HG03045 (cell line): Measurements from ENCODE around the gene PRR20G.
"Not testable (repeated sequence)": the region's sequence is repeated elsewhere in the genome, so short reads cannot be mapped to it uniquely, and the experiment has no call there.

Source experiments
- ATAC-seq: cut with Tn5 transposase; IDR thresholded peaks from one replicate; pipeline ENCODE4 v1.9.1; 2021; ENCODE audit warnings: mild to moderate bottlenecking, moderate library complexity; ENCODE audit not compliant: unreplicated experiment

Gene PRR20G

DNA sequence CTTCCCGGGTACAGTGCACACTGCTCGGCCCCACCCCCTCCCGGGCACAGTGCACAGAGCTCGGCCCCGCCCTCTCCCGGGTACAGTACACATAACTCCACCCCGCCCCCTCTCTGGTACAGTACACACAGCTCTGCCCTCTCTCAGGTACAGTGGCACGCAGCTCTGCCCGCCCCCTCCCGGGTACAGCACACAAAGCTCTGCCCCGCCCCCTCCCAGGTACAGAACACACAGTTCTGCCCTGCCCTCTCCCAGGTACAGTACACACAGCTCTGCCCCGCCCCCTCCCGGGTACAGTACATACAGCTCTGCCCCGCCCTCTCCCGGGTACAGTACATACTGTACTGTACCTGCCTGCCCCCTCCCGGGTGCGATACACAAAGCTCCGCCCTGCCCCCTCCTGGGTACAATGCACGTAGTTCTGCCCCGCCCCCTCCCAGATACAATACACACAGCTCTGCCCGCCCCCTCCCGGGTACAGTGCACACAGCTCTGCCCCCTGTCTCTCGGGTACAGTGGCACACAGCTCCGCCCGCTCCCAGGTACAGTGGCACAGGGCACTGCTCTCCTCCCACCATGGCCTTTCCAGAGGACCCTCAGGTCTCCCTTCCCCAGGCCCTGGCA, 16.4 kb upstream of the PRR20G start:
- no peak for ATAC-seq

- ATAC-seq, result no peak
These were observed 11.4 kb upstream of the PRR20G start for GRCh38 chr3:127299276-127299675.

GRCh38 chr3:127296959-127297358, 9.1 kb upstream of the PRR20G start:
- ATAC-seq, result no peak

DNA sequence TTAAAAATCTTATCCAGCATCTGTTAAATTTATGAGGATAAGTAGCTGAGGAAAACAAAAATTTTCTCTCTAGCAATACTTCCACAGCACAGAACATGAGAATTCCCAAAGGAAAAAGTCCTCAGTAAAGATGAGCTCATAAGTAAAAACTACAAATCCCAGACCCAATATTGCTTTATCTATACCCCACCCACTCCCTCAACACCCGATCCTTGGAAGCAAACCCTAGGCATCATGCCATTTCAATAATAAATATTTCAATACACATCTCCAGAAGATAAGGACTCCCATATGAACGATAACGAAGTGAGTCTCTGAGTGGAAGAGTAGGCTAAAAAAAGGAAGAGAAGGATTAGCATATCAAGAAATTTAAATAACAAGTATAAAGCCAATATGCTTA, 8.3 kb upstream of the PRR20G start:
- ATAC-seq, result no peak

- ATAC-seq, result not testable (repeated sequence)
These were observed 5.8 kb upstream of the PRR20G start for GRCh38 chr3:127293650-127294049.

DNA sequence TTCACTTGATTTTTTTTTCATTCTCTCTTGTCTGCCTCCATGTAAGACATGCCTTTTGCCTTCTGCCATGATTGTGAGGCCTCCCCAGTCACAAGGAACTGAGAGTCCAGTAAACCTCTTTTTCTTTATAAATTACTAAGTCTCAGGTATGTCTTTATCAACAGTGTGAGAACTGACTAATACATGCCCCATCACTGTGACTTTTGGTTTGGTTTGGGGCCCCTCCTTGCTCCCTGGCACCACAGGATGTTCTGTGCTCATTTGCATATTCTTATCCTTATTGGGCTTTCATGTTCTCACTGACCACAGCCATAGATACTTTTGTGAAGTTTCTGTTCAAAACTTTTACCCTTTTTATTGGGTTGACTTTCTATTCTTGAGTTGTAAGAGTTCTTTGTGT, 3.8 kb upstream of the PRR20G start:
- ATAC-seq, result no peak

DNA sequence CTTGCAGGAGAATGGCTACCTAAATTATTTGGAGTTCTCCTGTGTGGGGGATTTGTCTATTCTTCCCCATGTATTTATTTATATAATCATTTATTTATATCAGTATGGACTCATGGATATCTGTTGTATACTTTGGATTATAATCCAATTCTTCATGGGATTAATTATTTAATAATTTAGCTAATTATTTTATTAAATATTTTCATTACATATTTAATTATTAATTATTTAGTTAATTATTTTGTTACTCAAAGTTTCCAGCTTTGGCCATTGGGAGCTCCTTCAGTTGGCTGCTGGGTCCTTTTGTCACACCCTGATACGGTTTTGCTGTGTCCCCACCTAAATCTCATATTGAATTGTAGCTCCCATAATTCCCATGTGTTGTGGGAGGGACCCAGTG, 3.3 kb upstream of the PRR20G start:
- no peak for ATAC-seq

DNA sequence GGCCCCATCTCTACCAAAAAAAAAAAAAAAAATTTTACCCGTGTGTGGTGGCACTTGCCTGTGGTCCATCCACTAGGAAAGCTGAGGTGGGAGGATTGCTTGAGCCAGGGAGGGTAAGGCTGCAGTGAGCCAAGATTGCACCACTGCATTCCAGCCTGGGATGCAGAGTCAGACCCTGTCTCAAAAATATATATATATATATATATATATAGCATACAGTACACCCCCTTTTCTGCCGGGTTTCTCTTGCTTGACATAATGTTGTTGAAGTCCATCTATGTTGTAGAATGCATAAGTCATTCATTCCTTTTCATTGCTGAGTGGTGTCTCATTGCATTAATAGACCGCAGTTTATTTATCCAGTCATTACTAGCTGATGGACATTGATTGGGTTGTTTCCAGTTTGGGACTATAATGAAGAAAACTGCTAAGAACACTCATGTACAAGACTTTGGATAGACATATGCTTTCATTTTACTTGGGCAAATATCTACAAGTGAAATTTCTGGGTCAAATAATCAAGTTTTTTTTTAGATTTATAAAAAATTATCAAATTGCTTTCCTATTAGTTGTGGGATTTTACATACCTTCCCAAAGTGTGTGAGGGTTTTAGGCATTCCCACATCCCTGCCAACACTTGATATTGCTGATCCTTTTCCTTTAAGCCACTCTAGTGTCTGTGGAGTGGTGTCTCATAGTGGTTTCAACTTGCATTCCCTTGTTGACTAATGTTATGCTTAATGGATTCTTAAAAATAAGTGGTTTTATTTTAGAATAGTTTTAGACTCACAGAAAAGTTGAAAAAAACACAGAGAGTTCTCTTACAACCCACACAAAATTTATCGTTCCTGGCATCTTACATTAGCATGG, 2.1 kb upstream of the PRR20G start:
- no peak for ATAC-seq

DNA sequence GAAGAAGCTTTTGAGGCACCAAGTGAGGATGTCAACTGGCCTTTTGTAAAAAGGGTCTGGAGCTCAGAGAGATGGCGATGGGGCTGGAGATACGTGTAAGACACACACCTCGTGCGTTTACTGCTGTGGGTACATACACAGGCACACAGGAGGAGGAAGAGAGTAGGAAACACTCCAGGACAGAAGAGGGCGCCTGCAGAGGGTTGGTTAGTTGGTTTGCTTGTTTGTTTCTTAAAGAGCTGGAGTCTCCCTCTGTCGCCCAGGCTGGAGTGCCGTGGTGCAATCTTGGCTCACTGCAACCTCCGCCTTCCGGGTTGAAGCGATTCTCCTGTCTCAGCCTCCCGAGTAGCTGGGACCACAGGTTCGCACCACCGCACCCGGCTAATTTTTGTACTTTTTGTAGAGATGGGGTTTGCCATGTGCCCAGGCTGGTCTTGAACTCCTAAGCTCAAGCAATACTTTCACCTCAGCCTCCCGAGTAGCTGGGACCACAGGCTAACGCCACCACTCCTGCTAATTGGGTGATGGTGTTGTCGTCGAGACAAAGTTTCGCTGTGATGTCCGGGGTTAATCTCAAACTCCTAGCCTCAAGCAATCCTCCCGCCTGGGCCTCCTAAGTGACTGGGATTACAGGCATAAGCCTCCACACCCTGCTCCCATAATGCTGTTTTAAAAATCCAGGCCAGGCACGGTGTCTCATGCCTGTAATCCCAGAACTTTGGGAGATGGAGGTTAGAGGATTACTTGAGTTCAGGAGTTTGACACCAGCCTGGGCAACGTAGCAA, 1.3 kb upstream of the PRR20G start:
- no peak for ATAC-seq

DNA sequence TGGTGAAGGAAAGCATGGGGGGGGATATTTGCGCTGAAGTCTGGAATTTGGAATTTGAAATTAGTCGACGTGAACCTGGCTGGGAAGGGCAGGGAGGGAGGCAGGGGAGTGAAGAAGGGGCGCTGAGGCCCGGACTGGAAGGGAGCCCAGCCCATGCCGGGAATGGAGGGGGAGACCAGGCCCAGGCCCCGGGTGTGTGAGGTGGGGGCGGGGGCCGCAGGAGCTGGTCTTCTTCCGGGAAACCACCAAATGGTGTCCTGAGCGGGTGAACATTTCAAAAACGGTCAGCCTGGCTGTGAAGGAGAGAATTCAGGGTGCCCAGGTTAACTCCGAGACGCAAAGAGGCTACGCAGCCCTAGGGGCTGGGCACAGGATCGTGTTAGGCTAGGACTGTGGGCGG, 497 bp upstream of the PRR20G start:
- no peak for ATAC-seq

DNA sequence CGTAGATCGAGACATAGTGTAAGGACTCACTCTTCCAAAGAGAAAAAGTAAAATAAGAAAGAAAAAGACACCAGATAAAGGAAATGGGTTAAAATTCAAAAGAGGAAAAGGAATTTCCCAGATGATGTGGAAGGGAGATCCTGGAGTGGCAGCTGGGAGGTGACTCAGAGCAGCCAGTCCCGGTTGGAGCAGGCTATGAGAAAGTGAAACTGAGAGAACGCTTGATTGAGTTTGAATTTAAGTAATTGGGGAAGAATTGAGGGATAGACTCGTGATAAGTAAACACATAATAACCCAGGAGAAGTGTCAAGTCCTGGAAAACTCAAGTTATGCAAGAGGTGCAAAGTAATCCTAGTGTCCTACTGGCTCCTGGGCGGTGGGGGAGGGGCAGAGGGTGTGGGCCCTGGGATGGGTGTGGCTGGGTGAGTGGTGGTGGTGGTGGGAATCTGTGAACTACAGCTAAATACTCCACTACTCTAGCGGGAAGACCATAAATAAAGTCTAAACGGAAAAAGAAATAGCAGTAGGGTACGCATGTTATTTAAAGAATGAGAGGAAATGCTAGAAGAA, 1.2 kb downstream of the PRR20G start:
- ATAC-seq, result no peak

DNA sequence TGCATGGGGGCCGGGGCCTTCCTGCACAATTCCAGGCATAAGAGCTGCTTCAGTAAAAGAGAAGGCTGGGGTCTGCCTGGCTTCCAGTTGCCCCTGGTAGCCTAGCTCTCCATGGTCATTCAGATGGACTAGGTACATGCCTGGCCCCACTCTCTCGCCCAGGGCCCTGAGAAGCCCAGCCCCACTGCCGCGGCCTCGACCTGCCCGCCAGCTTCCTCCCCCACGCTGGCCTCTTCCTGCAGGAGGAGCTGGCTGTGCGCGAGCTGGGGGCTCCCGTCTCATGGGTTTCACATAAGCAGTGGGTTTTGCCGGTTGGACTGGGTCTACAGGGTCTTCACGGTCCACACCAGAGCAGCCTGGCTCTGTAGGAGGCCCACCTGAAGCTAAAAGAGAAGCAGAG, 3.6 kb downstream of the PRR20G start:
- ATAC-seq, result no peak

DNA sequence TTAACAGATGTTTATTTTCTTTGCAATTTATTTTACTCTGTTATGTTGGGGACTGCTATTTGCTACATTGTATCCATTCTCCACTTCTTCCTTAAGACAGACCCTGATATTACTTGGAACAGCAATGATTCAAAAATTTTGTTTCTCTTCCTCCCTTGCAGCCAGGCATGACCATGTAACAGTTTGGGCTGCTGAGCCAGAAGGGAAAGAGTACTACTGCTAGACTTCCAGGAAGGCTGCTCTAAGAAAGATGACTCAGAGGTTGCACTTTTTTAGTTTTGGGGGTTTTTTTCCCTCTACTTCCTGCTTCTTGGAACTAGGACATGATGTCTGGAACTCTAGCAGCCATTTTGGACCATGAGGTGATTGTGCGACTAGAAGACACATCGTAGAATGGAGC, 10.3 kb downstream of the PRR20G start:
- ATAC-seq, result no peak

- no peak for ATAC-seq
These were observed 10.9 kb downstream of the PRR20G start for GRCh38 chr3:127276995-127277394.

DNA sequence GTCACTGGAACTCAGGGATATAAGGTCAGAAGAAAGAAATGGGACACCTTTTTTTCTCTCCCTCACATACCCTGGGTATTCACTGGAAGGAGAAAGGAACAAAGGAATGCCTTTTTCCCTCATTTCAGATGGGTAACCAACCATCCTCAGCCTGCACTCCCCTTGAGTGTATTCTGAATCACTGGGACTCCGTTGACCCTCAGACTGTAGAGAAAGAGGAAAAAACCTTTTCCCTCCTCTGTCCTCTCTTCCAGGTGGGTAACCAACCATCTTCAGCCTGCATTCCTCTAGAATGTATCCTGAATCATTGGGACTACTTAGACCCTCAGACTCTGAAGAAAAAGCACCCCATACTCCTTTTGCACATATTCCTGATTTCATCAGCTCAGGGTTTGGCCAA, 11.4 kb downstream of the PRR20G start:
- no peak for ATAC-seq

DNA sequence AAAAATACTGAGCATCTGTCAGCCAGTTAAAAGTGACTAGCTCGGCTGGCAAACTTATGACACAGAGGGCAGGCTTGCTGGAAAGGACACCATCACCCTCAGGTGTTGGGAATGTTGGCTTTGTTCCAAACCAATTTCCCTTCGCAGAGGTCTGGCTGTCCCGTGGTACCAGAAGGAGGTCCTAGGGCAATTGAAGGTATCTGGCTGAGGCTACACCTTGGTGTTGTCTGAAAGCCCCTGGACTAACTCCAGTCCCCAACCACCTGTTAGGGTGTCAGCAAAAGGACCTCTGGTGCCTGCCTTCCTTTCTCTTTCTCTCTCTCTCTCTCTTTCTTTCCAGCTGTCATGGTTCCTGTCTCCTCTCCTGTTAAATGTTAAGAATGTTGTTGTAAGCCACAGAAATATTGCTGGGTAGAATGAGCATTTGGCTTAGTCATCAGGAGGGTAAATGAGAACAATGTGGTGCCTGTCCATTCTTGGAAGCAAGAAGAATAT, 12.5 kb downstream of the PRR20G start:
- no peak for ATAC-seq

GRCh38 chr3:127274200-127274760, 13.6 kb downstream of the PRR20G start:
- no peak for ATAC-seq

DNA sequence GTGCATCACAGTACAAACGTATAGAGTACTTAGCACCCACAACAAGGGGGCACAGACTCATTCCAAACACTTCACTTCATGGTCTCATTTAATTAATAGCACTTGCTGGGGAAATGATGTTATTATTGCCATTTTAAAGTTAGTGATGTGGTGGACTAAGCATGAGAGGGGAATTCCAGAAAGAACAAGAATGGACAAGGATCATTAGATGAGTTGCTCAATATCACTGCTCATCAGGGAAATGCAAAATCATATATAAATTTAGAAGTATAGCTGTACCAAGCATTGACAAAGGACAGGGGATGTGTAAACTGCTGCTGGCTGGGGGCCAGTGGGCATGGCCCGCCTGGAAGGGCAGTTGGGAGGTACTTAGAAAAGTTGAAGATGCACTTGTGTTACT, 14.6 kb downstream of the PRR20G start:
- no peak for ATAC-seq

- no peak for ATAC-seq
These were observed 21.7 kb downstream of the PRR20G start for GRCh38 chr3:127266186-127266585.

DNA sequence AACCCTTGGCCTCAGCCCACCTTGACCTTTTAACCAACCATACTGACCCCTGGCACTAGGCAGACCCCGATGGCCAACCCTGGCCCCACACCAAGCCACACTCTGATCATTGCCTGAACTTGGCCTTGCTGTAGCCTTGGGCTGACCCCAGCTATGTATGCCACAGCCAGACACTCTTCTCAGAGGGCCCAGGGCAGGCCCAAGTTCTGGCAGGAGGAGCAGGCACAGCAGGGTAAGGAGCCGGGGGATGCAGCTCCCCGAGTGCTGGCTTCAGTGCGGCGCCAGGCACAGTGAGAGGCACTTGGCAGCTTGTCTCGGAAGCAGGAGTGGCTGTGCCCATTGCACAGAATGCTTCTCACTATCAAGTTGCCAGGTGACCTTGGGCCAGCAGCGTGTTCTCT, 22.3 kb downstream of the PRR20G start:
- no peak for ATAC-seq
